Neural progenitor cell (in vitro differentiated cells): Measurements from ENCODE around the gene LIPE.

ENCODE experiments used
- CTCF ChIP-seq: fragments of 200-600 bp; sonication (generic); IDR thresholded peaks from 2 replicates; pipeline ENCODE4 v1.5.1; 2017; ENCODE audit warnings: antibody characterized with exemption, mild to moderate bottlenecking
- EZH2 ChIP-seq: fragments of 200-600 bp; sonication (generic); IDR thresholded peaks from 2 replicates; pipeline ENCODE4 v1.6.1; 2017; ENCODE audit warnings: antibody characterized with exemption, mild to moderate bottlenecking, moderate library complexity
- EZH2phosphoT487 ChIP-seq: fragments of 200-600 bp; sonication (generic); IDR thresholded peaks from 2 replicates; pipeline ENCODE4 v1.6.1; 2017; ENCODE audit warnings: antibody characterized with exemption

DNA sequence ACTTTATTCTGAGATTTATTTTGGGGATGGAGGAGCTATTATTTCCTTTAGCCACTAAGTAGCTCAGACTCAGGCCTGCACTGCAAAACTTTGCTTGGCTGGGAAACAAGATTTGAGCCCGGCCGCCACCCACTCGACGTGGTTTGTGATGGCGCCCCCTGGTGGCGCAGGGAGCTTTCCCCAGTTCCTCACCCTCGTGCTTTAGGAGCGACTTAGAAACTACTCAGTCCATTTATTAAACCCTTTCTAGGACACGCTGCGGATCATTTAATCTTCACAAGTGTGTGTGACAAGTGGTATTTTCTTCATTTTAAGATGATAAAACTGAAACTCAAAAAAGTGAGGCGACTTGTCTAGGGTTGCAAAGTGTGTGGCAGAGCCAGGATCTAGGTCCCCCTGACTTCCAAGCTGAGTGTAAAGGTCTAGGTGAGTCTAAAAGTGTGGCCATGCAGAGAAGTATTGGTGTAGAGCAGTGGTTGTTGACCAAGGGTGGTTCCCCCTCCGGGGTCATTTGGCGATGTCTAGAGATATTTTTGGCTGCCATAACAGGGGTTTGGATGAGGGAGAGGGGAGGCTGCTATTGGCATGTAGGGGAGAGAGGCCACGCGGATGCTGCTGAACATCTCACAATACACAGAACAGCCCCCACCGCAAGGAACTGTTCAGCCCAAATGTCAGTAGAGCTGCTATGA is 13.3 kb upstream of the LIPE start:
- TF ChIP-seq EZH2phosphoT487: no peak
- peak; percentile 99 for TF ChIP-seq CTCF
- no peak for TF ChIP-seq EZH2
